Breast epithelium (tissue), 3 donors: ENCODE data around the gene RBM8A.

ENCODE experiments used
- CTCF ChIP-seq, 3 donors: fragments of 450-650 bp; IDR thresholded peaks; one replicate each; pipeline ENCODE4 v1.5.1; 2016 to 2017; ENCODE audit warnings: antibody characterized with exemption in 3 of 3, mild to moderate bottlenecking in 3 of 3, moderate library complexity in 3 of 3
- POLR2A ChIP-seq: fragments of 450-650 bp; IDR thresholded peaks from one replicate; pipeline ENCODE4 v1.6.1; 2016; ENCODE audit warnings: antibody characterized with exemption, mild to moderate bottlenecking, moderate library complexity

GRCh38 chr1:145955436-145955835, 28.2 kb upstream of the RBM8A start:
- TF ChIP-seq CTCF (IDR thresholded peaks at IDR 0.05): no peak
- no peak for TF ChIP-seq POLR2A
